H1 (cell line): ENCODE data around the gene CPM.

Experiments
- ASH2L ChIP-seq: fragments of 200-600, 300-600 bp; sonication (generic); IDR thresholded peaks from one replicate; pipeline ENCODE4 v1.7.1; 2017; ENCODE audit warnings: low read length
- CTCF ChIP-seq, 3 experiments: IDR thresholded peaks; 1 replicate in 2 of 3; 2 replicates in 1 of 3; pipeline versions ENCODE4 v1.5.1 to v1.6.1; 2011; ENCODE audit warnings: low read length in 3 of 3, mild to moderate bottlenecking in 3 of 3, inconsistent platforms in 2 of 3, low read depth in 1 of 3, moderate library complexity in 1 of 3; ENCODE audit not compliant: insufficient read depth in 1 of 3; ENCODE audit errors: control extremely low read depth in 1 of 3
- EZH2 ChIP-seq: fragments of 200-600 bp; sonication (generic); IDR thresholded peaks from 2 replicates; pipeline ENCODE4 v1.7.1; 2012; ENCODE audit warnings: low read depth, mild to moderate bottlenecking, moderate library complexity, low read length, inconsistent platforms; ENCODE audit not compliant: severe bottlenecking
- KDM5A ChIP-seq: fragments of 200-600 bp; IDR thresholded peaks from 2 replicates; pipeline ENCODE4 v1.7.1; 2012; ENCODE audit warnings: mild to moderate bottlenecking, low read length, inconsistent platforms, mixed read lengths
- POLR2AphosphoS5 ChIP-seq: IDR thresholded peaks from 2 replicates; pipeline ENCODE4 v1.6.1; 2011; ENCODE audit warnings: low read depth, low read length
- SIN3A ChIP-seq, 2 experiments: IDR thresholded peaks in 1 of 2; conservative IDR thresholded peaks in 1 of 2; 2 replicates each; pipeline ENCODE4 v1.6.1; 2011 to 2012; ENCODE audit warnings: low read length in 2 of 2, improper control_type of control experiment in 1 of 2, low read depth in 1 of 2, mild to moderate bottlenecking in 1 of 2
- SUZ12 ChIP-seq: fragments of 200-600 bp; sonication (generic); IDR thresholded peaks from 2 replicates; pipeline ENCODE4 v1.6.1; 2012; ENCODE audit warnings: mild to moderate bottlenecking, inconsistent platforms, low read length, moderate library complexity, mixed read lengths
- TF ChIP-seq, protein P1 (sequence below): IDR thresholded peaks from 2 replicates; pipeline ENCODE4 v1.6.1; 2011; ENCODE audit warnings: low read length, improper control_type of control experiment

GRCh38 chr12:68919581-68920239, 13.3 kb downstream of the CPM start:
- TF ChIP-seq EZH2, result no peak
- TF ChIP-seq CTCF (IDR thresholded peaks at IDR 0.05; ENCODE audit: control extremely low read depth in 1 of 3, insufficient read depth in 1 of 3, low read depth in 1 of 3, low read length in 3 of 3), result no peak
- TF ChIP-seq SUZ12, result no peak
- TF ChIP-seq POLR2AphosphoS5, result no peak
- no peak for TF ChIP-seq KDM5A
- TF ChIP-seq ASH2L, result no peak
- TF ChIP-seq SIN3A (conservative IDR thresholded peaks at IDR 0.05 in 1 of 2, IDR thresholded peaks at IDR 0.05 in 1 of 2; ENCODE audit: low read depth in 1 of 2, low read length in 2 of 2), result no peak
- TF ChIP-seq, protein P1, sequence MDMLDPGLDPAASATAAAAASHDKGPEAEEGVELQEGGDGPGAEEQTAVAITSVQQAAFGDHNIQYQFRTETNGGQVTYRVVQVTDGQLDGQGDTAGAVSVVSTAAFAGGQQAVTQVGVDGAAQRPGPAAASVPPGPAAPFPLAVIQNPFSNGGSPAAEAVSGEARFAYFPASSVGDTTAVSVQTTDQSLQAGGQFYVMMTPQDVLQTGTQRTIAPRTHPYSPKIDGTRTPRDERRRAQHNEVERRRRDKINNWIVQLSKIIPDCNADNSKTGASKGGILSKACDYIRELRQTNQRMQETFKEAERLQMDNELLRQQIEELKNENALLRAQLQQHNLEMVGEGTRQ, result no peak
